ENCODE results near the gene RIMBP2.

The RIMBP2 gene

GRCh38 chr12:130500835-130501330 lies 215.2 kb downstream of the RIMBP2 start:
- no peak for TF ChIP-seq POLR2AphosphoS5 (IDR thresholded peaks at IDR 0.05; ENCODE audit: low read depth, low read length)
- no peak for TF ChIP-seq POLR2A (IDR thresholded peaks at IDR 0.05; ENCODE audit: low read depth, low read length)
- TF ChIP-seq TAF1 (IDR thresholded peaks at IDR 0.05; ENCODE audit: borderline replicate concordance, low read depth, low read length), result no peak
- DNase-seq (ENCODE audit: insufficient read length) (no peak), FAIRE-seq (no peak)

- no peak for FAIRE-seq
- no peak for DNase-seq (ENCODE audit: insufficient read length)
- no peak for TF ChIP-seq POLR2A (IDR thresholded peaks at IDR 0.05; ENCODE audit: low read depth, low read length)
- TF ChIP-seq POLR2AphosphoS5 (IDR thresholded peaks at IDR 0.05; ENCODE audit: low read depth, low read length), result no peak
- TF ChIP-seq TAF1 (IDR thresholded peaks at IDR 0.05; ENCODE audit: borderline replicate concordance, low read depth, low read length), result no peak
Observed at GRCh38 chr12:130499474-130499873, 216.6 kb downstream of the RIMBP2 start.

GRCh38 chr12:130498589-130499385 lies 217.3 kb downstream of the RIMBP2 start:
- no peak for TF ChIP-seq POLR2AphosphoS5 (IDR thresholded peaks at IDR 0.05; ENCODE audit: low read depth, low read length)
- TF ChIP-seq TAF1 (IDR thresholded peaks at IDR 0.05; ENCODE audit: borderline replicate concordance, low read depth, low read length), result no peak
- no peak for TF ChIP-seq POLR2A (IDR thresholded peaks at IDR 0.05; ENCODE audit: low read depth, low read length)
- FAIRE-seq, result no peak
- no peak for DNase-seq (ENCODE audit: insufficient read length)

- FAIRE-seq (no peak), DNase-seq (ENCODE audit: insufficient read length) (no peak)
- TF ChIP-seq TAF1 (IDR thresholded peaks at IDR 0.05; ENCODE audit: borderline replicate concordance, low read depth, low read length) (no peak), POLR2AphosphoS5 (IDR thresholded peaks at IDR 0.05; ENCODE audit: low read depth, low read length) (no peak), POLR2A (IDR thresholded peaks at IDR 0.05; ENCODE audit: low read depth, low read length) (no peak)
Observed at GRCh38 chr12:130497991-130498390, 218.1 kb downstream of the RIMBP2 start.

GRCh38 chr12:130497321-130497720 lies 218.8 kb downstream of the RIMBP2 start:
- FAIRE-seq, result no peak
- no peak for TF ChIP-seq TAF1 (IDR thresholded peaks at IDR 0.05; ENCODE audit: borderline replicate concordance, low read depth, low read length)
- no peak for TF ChIP-seq POLR2AphosphoS5 (IDR thresholded peaks at IDR 0.05; ENCODE audit: low read depth, low read length)
- no peak for TF ChIP-seq POLR2A (IDR thresholded peaks at IDR 0.05; ENCODE audit: low read depth, low read length)

GRCh38 chr12:130496516-130497120 lies 219.5 kb downstream of the RIMBP2 start:
- TF ChIP-seq TAF1 (IDR thresholded peaks at IDR 0.05; ENCODE audit: borderline replicate concordance, low read depth, low read length), result no peak
- no peak for TF ChIP-seq POLR2AphosphoS5 (IDR thresholded peaks at IDR 0.05; ENCODE audit: low read depth, low read length)
- TF ChIP-seq POLR2A (IDR thresholded peaks at IDR 0.05; ENCODE audit: low read depth, low read length), result no peak
- FAIRE-seq, result no peak
- DNase-seq (ENCODE audit: insufficient read length), result no peak

More at GRCh38 chr12:130497321-130497720, 218.8 kb downstream of the RIMBP2 start:
- DNase-seq (ENCODE audit: insufficient read length), result no peak

GRCh38 chr12:130495156-130495555 lies 220.9 kb downstream of the RIMBP2 start:
- DNase-seq (ENCODE audit: insufficient read length), result no peak
- FAIRE-seq, result no peak
- TF ChIP-seq POLR2A (IDR thresholded peaks at IDR 0.05; ENCODE audit: low read depth, low read length) (no peak), POLR2AphosphoS5 (IDR thresholded peaks at IDR 0.05; ENCODE audit: low read depth, low read length) (no peak), TAF1 (IDR thresholded peaks at IDR 0.05; ENCODE audit: borderline replicate concordance, low read depth, low read length) (no peak)

- TF ChIP-seq POLR2AphosphoS5 (IDR thresholded peaks at IDR 0.05; ENCODE audit: low read depth, low read length) (no peak), TAF1 (IDR thresholded peaks at IDR 0.05; ENCODE audit: borderline replicate concordance, low read depth, low read length) (no peak), POLR2A (IDR thresholded peaks at IDR 0.05; ENCODE audit: low read depth, low read length) (no peak)
- no peak for DNase-seq (ENCODE audit: insufficient read length)
- FAIRE-seq, result no peak
Observed at GRCh38 chr12:130494736-130495135, 221.4 kb downstream of the RIMBP2 start.

GRCh38 chr12:130493951-130494350 lies 222.1 kb downstream of the RIMBP2 start:
- TF ChIP-seq POLR2A (IDR thresholded peaks at IDR 0.05; ENCODE audit: low read depth, low read length), result no peak
- TF ChIP-seq POLR2AphosphoS5 (IDR thresholded peaks at IDR 0.05; ENCODE audit: low read depth, low read length), result no peak
- no peak for TF ChIP-seq TAF1 (IDR thresholded peaks at IDR 0.05; ENCODE audit: borderline replicate concordance, low read depth, low read length)
- FAIRE-seq (no peak), DNase-seq (ENCODE audit: insufficient read length) (no peak)

- DNase-seq (ENCODE audit: insufficient read length) (no peak), FAIRE-seq (no peak)
- TF ChIP-seq POLR2AphosphoS5 (IDR thresholded peaks at IDR 0.05; ENCODE audit: low read depth, low read length) (no peak), TAF1 (IDR thresholded peaks at IDR 0.05; ENCODE audit: borderline replicate concordance, low read depth, low read length) (no peak), POLR2A (IDR thresholded peaks at IDR 0.05; ENCODE audit: low read depth, low read length) (no peak)
Observed at GRCh38 chr12:130491421-130492357, 224.4 kb downstream of the RIMBP2 start.

- TF ChIP-seq TAF1 (IDR thresholded peaks at IDR 0.05; ENCODE audit: borderline replicate concordance, low read depth, low read length) (no peak), POLR2A (IDR thresholded peaks at IDR 0.05; ENCODE audit: low read depth, low read length) (no peak), POLR2AphosphoS5 (IDR thresholded peaks at IDR 0.05; ENCODE audit: low read depth, low read length) (no peak)
- DNase-seq (ENCODE audit: insufficient read length), result no peak
- FAIRE-seq, result no peak
Observed at GRCh38 chr12:130490674-130491073, 225.4 kb downstream of the RIMBP2 start.

Data from GM12892 (cell line).